GM11168 (cell line): ENCODE data around the gene PPP1R12C.
"Not testable (repeated sequence)": the region's sequence is repeated elsewhere in the genome, so short reads cannot be mapped to it uniquely, and the experiment has no call there.

Source experiments
- in situ Hi-C: fragments of 300-500 bp; cut with MboI; formaldehyde crosslinking; loops from one replicate; pipeline ENCODE4 v1.12.0; 2022; ENCODE audit warnings: low sequenced_read_pairs; ENCODE audit not compliant: unreplicated experiment

The PPP1R12C gene

DNA sequence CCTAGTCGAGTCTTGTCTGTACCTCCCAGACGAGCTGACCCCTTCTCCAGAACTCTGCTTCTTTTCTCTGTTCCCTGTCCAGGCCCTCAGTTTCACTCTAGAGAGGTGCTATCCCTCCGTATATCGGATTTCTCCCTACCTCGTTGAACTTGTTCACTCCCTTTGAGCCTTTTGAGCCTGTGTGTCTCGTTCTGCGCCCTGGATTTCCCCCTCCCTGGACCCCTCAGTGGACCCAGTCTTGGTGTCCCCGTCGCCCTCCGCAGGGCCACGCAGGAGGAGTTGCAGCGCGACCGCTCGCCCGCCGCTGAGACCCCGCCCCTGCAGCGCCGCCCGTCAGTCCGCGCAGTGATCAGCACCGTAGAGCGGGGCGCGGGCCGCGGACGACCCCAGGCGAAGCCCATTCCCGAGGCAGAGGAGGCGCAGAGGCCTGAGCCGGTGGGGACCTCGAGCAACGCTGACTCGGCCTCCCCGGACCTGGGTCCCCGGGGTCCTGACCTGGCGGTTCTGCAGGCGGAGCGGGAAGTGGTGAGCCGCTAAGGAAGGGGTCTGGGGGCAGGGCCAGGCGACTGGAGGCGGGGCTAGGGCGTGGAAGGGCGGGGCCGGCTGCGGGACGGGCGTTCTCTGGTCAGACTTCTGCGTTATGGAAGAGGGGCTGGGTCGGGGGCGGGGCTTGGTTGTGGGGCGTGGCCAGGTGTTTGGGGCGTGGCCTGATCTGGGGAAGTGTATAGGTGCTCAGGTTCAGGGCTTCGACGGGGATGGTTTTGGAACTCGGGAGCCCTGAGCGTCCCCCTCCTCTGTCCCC is 36.3 kb downstream of the PPP1R12C start:
- in situ Hi-C loops = no loop called here

DNA sequence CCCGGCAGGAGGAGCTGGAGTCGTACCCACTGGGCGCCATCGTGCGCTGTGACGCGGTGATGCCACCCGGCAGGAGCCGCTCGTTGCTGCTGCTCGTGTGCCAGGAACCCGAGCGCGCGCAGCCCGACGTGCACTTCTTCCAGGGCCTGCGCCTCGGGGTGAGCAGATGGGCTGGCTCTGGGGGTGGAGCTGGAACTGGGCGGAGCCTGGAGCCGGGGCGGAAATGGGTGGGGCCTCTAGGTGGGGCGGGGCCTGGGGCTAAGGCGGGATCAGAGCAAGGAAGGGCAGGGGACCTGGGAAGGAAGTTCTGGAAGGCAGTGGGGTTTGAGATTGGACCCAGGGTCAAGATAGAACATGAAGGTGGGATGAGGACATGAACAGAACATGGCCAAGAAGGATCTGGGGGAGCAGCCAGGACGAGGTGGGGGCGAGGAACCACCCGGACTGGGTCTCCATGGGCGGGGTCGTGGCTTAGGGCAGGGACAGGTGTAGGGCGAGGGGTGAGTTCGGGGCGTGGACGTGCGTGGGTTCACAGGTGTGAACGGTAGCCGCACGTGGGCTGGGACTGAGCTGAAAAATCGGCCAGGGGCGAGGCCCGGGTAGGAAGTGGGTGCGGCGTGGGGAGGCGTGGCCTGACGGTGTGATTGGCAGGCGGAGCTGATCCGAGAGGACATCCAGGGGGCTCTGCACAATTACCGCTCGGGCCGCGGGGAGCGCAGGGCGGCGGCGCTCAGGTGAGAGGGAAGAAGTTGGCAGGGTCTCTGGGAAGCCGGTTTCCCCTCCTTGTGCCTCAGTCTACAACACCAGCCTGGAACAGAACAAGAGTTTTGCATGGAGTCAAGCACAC is 37.1 kb downstream of the PPP1R12C start:
- in situ Hi-C loops = no loop called here

DNA sequence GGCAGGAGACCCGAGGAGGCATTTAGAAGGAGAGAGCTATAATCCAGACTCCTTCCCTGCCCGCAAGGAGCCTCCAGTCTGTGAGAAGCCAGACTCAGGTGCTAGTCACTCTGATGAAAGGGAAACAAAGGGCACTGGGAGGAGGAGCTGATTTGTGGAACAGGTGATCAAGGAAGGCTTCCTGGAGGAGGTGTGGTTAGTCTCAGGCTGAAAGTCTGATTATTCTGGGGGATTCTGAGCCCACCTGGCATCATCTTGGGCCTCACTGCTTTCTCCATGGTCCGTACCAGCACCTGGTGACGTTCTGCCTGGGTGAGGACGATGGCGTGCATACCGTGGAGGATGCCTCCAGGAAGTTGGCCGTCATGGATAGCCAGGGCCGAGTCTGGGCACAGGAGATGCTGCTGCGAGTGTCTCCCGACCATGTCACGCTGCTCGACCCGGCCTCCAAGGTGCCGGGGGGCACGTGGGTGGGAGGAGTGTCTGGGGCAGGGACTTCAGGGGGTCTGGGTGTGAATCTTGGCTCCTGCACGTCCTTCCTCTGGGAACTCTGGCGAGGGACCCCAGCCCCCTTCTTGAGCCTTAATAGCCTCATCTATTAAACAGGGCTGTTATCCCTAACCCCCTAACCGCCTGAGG is 37.9 kb downstream of the PPP1R12C start:
- in situ Hi-C loops = no loop called here

DNA sequence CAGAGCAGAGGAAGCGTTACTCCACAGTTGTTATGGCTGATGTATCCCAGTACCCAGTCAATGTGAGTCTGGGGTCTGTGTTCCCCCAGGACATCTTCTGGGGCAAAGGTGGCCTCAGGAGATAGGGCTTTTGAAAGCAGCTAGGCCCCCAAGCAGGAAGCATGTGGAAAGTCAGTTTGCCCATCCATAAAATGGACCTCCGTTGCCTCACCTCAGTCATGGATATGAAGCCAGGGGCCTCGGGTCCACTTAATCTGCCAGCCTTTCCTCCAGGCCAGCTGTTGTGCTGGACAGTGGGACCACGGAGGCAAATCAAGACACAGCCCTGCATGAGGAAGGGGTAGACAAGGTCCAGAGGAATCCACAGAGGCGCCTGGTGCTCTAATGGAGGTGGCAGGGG is 38.4 kb downstream of the PPP1R12C start:
- in situ Hi-C loops = no loop called here

DNA sequence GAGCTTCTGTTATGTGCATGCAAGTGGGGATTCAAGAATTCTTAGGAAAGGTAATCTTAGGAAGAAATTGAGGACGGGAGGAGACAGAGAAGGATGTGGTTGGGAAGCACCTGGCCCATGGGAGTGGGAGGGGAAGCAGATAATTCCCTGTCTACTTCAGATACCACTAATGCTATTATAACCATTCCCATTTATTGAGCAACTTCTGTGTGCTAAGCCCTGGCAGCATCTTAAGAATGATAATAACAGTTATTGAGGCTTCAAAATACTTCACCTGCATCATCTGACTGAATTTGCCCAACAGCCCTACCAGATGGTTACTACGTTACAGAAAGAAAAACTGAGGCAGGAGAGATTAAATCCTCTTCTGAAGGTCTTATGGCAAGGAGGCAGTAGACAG is 40.3 kb downstream of the PPP1R12C start:
- in situ Hi-C loops = no loop called here

DNA sequence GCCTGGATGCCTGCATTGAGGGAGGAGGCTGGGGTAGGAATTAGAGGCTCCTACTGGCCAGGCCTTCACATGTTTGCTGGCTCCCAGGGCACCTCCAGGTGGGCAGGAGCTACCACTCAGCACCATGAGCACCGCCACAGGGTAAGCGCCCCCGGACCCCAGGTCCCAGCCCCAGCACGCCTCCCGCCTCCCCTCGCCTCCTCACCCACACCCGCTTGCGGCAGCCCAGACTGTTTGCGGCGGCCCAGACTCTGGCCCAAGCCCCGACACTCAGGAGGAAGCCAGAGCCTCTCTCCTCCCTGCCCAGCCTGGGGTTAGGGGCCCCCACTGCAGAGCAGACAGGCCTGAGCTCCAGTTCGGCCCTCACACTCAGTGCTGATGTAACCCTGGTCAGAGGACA is 41.1 kb downstream of the PPP1R12C start:
- in situ Hi-C loops = no loop called here

DNA sequence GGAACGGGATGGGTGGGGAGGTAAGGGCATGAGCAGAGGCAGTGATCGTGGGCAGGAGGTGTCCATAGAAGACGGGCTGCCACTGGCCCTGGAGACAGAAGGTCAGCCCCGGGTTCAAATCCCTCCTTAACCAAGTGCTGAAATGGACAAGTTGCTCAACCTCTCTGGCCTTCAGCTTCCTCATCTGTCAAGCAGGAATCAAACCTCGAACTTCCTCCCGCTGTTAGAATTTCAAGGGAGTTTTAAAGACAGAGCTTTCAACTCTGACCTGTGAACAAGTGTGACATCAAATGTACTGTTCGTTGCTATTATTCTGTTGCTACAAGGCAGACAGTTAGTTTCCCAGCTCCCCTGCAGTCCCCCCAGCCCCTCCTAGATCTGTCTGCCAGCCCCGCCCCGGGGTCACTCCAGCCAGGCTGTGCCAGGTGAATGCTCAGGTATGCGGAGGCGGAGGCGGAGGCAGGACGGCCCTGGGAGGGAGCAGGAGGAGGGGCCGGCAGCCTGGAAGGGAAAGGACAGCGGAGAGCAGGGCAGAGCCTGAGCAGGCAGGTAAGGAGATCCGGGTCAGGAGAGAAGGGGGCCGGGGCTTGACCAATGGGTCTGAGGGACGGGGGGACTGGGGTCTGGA is 42.0 kb downstream of the PPP1R12C start, which contains the start of gene EPS8L1:
EPS8L1 (plus strand) TSS at position 499 of the 628 bp plus-strand sequence. CDS start 576 bp downstream, outside the sequence.
- in situ Hi-C loops = no loop called here

DNA sequence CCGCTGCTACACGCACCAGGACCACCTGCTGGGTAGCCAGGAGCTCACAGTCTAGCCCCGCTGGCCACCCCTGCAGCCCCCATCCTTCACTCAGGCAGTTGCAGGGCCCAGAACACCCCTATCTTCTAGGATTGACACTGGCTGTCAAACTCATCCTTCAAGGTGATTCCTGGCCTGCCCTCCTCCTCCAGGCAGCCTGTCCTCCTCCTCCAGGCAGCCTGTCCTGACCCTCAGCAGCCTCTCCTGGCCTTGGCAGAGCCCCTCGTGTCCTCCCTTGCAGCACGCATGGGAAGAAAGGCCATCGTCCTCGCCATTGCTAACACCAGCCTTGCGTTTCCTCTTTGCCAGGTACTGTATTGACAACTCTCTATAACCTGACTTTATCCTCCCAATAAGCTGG is 45.5 kb downstream of the PPP1R12C start:
- in situ Hi-C loops = no loop called here

DNA sequence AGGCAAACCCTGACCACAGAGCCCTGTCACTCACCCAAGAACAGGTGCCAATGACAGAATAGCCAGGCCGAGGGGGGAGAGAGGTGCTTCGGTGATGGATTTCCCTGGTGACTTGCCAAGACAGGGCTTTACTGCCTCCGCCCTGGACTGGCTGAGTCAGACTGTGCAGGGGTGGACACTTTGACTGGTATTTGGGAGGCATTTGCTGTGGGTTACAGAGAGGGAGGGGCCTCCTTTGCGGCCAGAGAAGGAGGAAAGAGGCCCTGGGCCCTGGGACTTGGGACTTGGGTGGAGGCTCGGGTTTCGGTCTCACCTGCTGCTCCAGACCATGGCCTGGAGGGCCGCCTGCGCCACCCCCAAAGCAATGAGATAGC is 46.3 kb downstream of the PPP1R12C start:
- in situ Hi-C loops = no loop called here

DNA sequence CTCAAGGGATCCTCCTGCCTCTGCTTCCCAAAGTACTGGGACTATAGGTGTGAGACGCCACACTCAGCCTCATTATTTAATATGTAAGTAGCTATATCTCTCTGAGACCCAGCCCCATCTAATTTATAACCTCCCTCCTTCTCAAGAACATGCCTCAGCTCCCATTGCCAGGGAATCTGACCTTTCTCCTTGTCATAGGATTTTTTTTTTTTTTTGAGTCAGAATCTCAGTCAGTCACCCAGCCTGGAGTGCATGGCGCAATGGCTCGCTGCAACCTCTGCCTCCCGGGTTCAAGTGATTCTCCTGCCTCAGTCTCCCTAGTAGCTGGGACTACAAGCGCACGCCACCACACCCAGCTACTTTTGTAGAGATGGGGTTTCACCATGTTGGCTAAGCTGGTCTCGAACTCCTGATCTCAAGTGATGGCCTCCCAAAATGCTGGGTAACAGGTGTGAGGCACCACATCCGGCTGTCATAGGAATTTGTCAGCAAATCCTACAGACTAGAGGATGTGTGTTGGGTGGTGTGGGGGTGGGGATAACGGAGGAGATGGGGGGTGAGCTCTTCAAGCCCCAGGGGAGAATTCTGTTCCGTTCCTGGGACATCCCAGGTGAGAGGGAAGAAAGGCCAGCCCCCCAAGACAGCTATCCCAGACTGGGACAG is 46.8 kb downstream of the PPP1R12C start:
- in situ Hi-C loops = no loop called here

DNA sequence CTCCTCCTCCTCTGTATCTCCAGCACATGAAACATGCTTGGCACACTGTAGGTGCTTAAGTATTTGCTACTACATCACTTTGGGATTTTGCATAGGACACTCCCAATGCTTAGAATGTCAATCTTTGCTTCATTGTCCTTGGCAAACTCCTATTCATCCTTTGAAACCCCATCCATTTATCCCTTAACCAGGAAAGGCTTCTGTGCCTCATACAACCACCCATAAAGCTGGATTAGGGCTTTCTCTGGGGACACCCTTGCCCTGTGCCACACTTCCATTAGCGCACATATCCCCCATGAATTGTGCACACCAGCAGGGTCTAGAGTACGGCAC is 47.6 kb downstream of the PPP1R12C start:
- in situ Hi-C loops = no loop called here

DNA sequence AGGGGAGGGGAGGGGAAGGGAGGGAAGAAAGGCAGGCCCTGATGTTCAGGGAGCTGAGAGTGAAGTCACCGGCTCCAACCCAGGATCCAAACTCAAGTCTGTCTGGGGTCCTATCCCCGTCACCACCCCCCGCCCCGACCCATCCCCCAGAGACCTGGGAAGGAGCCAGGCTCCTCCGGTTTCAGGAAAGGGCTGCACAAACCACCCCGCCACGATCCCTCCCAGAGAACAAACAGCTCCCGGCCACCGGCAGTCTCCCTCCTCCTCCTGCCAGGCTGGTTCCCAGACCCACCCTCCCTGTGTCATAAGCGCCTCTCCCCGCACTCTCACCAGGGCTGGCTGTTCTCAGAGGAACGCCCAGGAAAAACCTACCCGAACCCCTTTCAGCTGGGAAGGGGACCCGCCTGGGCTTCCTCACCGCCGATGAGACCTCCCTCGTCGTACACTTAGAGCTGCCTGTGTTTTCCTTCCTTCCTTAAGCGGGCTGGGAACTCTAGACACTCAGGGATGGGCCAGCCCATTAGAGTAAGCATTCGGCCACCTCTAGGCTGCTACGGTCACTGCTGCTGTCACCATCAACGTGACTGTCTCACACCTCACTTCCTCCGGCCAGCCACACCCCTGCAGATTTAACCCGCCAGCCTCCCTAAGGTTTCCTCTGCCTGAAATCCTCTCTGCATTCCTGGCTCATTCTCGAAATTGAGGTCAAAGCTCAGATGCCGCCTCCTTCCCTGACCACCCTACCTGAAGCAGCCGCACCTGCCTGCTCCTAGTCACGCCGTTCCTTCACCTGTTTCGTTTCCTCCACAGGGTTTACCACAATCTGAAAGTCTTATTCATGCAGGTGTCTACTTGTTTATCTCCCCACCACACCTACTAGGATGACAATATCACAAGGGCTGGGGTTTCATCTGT is 48.2 kb downstream of the PPP1R12C start:
- in situ Hi-C loops = no loop called here

DNA sequence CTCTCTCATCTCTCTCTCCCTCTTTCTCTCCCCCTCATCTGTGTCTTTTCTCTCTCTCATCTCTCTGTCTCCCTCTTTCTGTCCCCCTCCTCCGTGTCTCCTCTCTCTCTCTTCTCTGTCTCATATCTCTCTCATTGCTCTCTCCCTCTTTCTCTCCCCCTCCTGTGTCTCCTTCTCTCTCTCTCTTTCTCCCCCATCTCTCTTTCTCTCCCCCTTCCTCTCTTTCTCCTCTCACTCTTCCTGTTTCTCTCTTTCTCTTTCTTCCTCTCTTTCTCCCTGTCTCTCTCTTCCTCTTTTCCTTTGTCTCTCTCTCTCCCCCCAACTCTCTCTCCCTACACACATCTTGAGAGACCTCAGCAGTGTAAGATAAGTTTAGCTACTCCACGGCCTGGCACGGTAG is 49.6 kb downstream of the PPP1R12C start:
- in situ Hi-C loops = no loop called here

DNA sequence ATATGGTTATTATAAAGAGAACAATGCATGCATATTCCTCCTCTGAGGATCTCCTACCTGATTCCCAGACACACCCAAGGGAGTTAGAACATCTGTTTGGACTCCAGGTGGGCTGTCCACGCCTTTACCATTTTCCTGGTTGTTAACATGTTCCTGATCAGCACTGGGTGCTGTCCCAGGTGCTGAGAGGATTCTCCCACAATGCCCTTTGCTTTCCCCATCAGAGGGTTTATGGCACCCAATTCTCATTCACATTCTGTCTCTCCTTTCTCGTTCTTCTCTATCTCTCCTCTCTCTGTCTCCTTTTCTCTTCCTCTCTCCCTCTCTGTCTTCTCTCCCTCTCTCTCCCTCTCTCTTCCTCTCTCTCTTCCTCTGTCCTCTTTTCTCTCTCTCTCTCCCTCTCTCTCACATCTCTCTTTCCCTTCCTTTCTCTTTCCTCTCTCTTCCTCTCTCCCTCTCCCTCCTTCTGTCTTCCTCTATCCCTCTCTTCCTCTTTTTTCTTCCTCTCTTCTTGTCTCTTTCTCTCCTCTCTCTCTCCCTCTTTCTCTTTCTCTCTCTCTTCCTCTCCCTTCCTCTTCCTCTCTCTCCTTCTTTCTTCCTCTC is 51.2 kb downstream of the PPP1R12C start:
- in situ Hi-C loops = no loop called here

DNA sequence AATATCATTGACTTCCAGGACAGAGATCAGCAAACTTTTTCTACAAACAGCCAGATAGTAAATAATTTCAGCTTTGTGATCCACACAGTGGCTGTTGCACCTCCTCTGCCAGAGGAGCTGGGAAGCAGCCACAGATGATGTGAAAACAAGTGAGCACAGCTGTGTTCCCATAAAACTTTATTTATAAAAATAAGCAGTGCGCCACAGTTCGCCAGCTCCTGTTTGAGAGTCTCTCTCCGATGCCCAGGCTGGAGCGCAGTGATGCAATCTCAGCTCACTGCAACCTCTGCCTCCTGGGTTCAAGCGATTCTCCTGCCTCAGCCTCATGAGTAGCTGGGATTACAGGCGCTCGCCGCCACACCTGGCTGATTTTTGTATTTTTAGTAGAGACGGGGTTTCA is 51.9 kb downstream of the PPP1R12C start:
- in situ Hi-C loops = not testable (repeated sequence)

DNA sequence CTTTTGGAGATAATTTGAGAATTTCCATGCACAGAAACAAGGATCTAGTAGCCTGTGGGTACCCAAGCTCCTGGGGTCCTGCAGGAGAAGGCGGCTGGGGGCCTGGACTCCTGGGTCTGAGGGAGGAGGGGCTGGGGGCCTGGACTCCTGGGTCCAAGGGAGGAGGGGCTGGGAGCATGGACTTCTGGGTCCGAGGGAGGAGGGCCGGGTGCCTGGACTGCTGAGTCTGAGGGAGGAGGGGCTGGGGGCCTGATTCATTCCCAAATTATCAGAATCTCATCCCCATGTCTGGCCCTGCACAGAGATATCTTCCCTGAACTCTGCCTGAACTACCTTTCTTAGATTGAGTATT is 54.0 kb downstream of the PPP1R12C start:
- in situ Hi-C loops = no loop called here

DNA sequence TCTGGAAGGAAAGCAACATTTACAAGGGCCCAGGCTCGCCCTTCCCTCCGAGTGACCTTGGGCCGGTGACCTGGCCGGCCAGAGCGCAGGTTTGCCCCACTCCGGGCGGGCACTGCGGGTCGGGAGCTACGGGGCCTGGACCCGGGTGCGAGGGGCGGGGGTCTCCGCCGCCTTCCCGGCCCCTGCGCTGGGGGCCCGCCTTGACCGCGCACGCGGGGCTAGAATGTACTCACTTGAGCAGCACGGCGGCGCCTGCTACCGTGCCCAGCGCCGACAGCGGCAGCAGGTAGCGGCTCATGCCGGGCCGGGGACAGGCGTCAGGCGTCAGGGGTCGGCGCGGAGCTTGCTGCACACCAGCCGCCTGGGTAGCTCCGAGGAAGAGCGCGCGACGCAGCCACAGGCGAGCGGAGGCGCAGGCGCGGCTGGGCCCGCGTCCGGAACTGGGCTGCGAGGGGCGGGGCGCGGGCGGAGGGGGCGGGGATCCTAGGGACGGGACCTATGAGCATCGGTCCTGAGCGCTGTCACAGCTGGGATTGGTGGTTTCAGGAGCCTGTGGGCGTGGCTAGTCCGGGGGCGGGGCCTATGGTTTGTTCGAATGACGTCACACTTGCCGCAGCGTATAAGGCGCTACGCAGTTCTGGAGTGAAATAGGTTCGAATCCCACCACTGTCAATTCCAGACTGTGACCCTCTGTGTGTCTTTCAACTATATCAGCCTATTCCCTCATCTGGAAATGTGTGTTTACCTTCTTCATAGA is 54.5 kb downstream of the PPP1R12C start, which contains the start of gene RDH13:
RDH13 (minus strand) TSS at position 414 of the 757 bp plus-strand sequence; CDS start at position 298, 116 bp downstream.
- in situ Hi-C loops = no loop called here

DNA sequence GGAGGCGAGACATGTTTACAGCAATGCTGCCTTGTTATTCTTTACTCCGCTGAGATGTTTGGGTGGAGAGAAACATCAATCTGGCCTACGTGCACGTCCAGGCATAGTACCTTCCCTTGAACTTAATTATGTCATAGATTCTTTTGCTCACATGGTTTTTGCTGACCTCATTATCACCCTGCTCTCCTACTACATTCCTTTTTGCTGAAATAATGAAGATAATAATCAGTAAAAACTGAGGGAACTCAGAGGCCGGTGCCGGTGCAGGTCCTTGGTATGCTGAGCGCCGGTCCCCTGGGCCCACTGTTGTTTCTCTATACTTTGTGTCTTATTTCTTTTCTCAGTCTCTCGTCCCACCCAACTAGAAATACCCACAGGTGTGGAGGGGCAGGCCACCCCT is 57.1 kb downstream of the PPP1R12C start:
- in situ Hi-C loops = not testable (repeated sequence)
